Placental epithelial cell (primary cell): Measurements from ENCODE around the gene SPG21. TPM values are rescaled to one million over a fixed set of nuclear protein-coding genes. Genes with fewer than 3 reads are reported as not detected.

Experiments used
- total RNA-seq: library from RNA; depleted of rRNA; stranded (reverse); fragments of >200 nt; gene quantifications from 2 replicates; pipeline ENCODE4 v1.2.3, GENCODE V29; 2012

SPG21 gene, protein sequence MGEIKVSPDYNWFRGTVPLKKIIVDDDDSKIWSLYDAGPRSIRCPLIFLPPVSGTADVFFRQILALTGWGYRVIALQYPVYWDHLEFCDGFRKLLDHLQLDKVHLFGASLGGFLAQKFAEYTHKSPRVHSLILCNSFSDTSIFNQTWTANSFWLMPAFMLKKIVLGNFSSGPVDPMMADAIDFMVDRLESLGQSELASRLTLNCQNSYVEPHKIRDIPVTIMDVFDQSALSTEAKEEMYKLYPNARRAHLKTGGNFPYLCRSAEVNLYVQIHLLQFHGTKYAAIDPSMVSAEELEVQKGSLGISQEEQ
- total RNA-seq: 75.4 and 87.3 TPM in 2 replicates

DNA sequence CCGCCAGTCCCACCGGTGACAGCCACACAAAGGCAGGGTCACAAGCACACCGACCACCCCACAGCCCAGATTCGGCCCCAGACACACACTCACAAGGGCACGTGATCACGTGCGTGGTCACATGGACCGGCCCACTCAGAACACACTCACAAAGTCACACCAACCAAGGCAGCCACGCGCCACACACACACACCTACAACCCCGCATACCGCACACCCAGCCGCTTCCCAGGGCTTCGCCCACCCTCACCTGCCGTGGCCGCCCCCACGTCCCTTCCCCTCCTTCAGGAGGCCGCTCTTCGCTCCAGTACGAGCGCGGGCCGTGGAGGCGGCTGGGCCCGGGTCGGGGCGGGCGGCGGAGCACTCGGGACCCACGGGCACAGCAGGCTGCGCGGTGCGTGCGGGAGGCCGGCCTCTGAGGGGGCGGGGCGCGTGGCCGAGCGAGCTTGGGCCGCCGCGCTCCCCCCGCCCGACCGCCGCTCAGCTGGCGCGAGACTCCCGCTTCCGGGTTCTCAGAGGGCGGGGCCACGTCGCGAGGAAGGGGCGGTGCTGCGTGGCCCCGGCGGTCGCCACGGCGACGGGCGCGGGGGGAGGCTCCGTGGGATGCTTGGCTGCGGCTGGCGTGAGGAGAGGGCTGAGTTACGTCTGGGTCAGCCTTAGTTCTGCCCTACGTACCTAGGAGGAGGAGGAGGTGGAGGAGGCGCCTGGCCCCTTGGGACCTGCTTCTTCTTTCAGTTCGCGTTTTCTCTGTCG, at the start of gene SPG21:
Gene SPG21 (minus strand): TSS at position 499 of the 752 bp plus-strand sequence. CDS start 6,345 bp downstream, outside the sequence.

DNA sequence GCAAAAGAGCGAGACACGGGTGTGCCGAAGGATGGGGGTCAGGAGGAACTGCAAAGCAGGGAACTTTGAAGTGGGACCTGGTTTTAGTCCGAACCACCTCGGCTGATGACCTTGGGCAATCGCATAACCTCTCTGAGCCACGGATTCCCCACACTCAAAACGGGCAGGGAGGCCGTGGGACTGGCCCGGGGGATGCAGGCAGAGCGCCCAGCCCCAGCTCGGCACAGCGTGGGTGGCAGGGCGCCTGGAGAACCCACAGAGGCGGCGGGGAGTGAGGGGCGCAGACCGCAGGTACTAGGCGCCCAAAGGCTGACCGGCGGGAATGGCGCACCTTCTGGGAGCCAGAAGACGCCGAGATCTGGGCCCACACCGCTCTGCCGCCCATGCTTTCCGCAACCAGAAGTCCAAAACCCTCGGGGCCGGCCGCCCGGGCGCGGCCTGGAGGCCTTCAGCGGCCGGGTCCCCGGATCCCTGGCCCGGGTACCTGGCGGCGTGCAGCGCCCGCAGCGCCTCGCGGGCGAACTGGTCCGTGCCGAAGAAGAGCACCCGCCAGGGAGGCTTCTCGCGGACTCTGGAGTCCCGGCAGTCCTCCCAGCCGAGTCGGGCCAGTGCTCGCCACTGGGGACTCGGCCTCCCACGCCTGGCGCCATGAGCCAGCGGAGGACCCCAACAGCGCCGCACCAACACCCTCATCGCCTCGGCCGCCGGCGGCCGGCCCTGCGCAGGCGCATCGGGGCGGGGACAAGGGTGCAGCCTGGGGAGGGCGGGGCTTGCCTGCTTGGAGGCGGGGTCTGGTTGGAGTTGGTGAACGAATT, 39.4 kb upstream of the SPG21 start, which contains the start of gene MTFMT:
Gene MTFMT (minus strand): TSS at position 719 of the 815 bp plus-strand sequence. CDS start 26 bp downstream, at position 693.

Other genes starting within 250 kb of the SPG21 start
- gene RBPMS2, start 214.3 kb downstream of the SPG21 start, total RNA-seq: not detected in 2 replicates
- 1.6 and 3.9 TPM in 2 replicates for gene PIF1, start 164.3 kb downstream of the SPG21 start, total RNA-seq
- 22.3 and 26.7 TPM in 2 replicates for gene PLEKHO2, start 148.0 kb downstream of the SPG21 start, total RNA-seq
- 8.6 and 16.1 TPM in 2 replicates for gene ANKDD1A, start 78.0 kb downstream of the SPG21 start, total RNA-seq
- 8.2 and 16.8 TPM in 2 replicates for gene MTFMT, start 39.7 kb upstream of the SPG21 start, total RNA-seq
- gene SLC51B, start 55.5 kb upstream of the SPG21 start, total RNA-seq: not detected in 2 replicates
- not detected in 2 replicates for gene RASL12, start 78.1 kb upstream of the SPG21 start, total RNA-seq
- not detected in 2 replicates for gene KBTBD13, start 86.8 kb upstream of the SPG21 start, total RNA-seq
- gene UBAP1L, start 125.3 kb upstream of the SPG21 start, total RNA-seq: 2.1 and 4.3 TPM in 2 replicates
- 18.3 and 18.5 TPM in 2 replicates for gene PDCD7, start 143.9 kb upstream of the SPG21 start, total RNA-seq
- 26.3 and 31.9 TPM in 2 replicates for gene CLPX, start 195.4 kb upstream of the SPG21 start, total RNA-seq
- gene CILP, start 221.6 kb upstream of the SPG21 start, total RNA-seq: under 0.01 TPM in 2 replicates